HFF-Myc (cell line): ENCODE results near the gene SPIB.

Experiments
- DNase-seq: peaks from one replicate; pipeline ENCODE4 v3.0.0-alpha.2; 2011; ENCODE audit warnings: low read depth; ENCODE audit errors: extremely low read depth
- H3K4me3 ChIP-seq: replicated peaks from 2 replicates; pipeline ENCODE4 v1.5.1; 2011; ENCODE audit warnings: low read depth, mild to moderate bottlenecking, control low read depth, low read length
- CTCF ChIP-seq: IDR thresholded peaks from 2 replicates; pipeline ENCODE4 v1.5.1; 2012; ENCODE audit warnings: mild to moderate bottlenecking, low read depth, low read length, control low read depth; ENCODE audit errors: missing control alignments

The SPIB gene

GRCh38 chr19:50447053-50447452 lies 28.3 kb downstream of the SPIB start:
- DNase-seq = no peak
- H3K4me3 ChIP-seq = no peak overlapping the region
- no peak for TF ChIP-seq CTCF

GRCh38 chr19:50447750-50448149 lies 29.0 kb downstream of the SPIB start:
- no peak for TF ChIP-seq CTCF
- H3K4me3 ChIP-seq = no peak overlapping the region
- DNase-seq = no peak

GRCh38 chr19:50449236-50449899 lies 30.6 kb downstream of the SPIB start:
- H3K4me3 ChIP-seq = no peak overlapping the region
- no peak for DNase-seq
- TF ChIP-seq CTCF = no peak

- H3K4me3 ChIP-seq = no peak overlapping the region
- DNase-seq = no peak
- TF ChIP-seq CTCF = no peak
Measured at GRCh38 chr19:50450369-50451222, 31.9 kb downstream of the SPIB start.

- DNase-seq = no peak
- no peak for TF ChIP-seq CTCF
- H3K4me3 ChIP-seq = no peak overlapping the region
Measured at GRCh38 chr19:50451223-50451534, 32.4 kb downstream of the SPIB start.

GRCh38 chr19:50453243-50453642 lies 34.5 kb downstream of the SPIB start:
- no peak for TF ChIP-seq CTCF
- H3K4me3 ChIP-seq = no peak overlapping the region
- no peak for DNase-seq
